HCEC 1CT (cell line): ENCODE measurements around the gene FIGNL1.

ENCODE experiments used
- DNase-seq: peaks from one replicate; pipeline ENCODE4 v3.0.0-alpha.2; 2017

Gene FIGNL1

GRCh38 chr7:50394315-50394714, 55.8 kb downstream of the FIGNL1 start:
- DNase-seq, result no peak
